Transverse colon (tissue), 4 donors: Measurements from ENCODE around the gene NATD1. TPM values are rescaled to one million over a fixed set of nuclear protein-coding genes. Genes with fewer than 3 reads are reported as not detected.

Source experiments
- DNase-seq: peaks from one replicate; pipeline ENCODE4 v3.0.0-alpha.2; 2019
- H3K27ac ChIP-seq, 4 donors: fragments of 200-600 bp; sonication (generic); 2 replicates each; pipeline ENCODE4 v1.5.1; 2016 to 2018; ENCODE audit warnings: inconsistent platforms in 4 of 4
- H3K27me3 ChIP-seq: fragments of 200-600 bp; sonication (generic); 2 replicates; pipeline ENCODE4 v1.5.1; 2017; ENCODE audit warnings: inconsistent platforms
- H3K36me3 ChIP-seq, 4 donors: fragments of 200-600 bp; sonication (generic); 2 replicates each; pipeline ENCODE4 v1.5.1; 2017 to 2019; ENCODE audit warnings: inconsistent platforms in 4 of 4
- H3K4me1 ChIP-seq, 4 donors: fragments of 200-600 bp; sonication (generic); 2 replicates each; pipeline ENCODE4 v1.5.1; 2017 to 2020; ENCODE audit warnings: inconsistent platforms in 4 of 4
- H3K4me3 ChIP-seq, 4 donors: fragments of 200-600 bp; sonication (generic); 1 replicate in 1 of 4; 2 replicates in 3 of 4; pipeline versions ENCODE4 v1.5.1 to v1.6.1; 2017 to 2019; ENCODE audit warnings: inconsistent platforms in 4 of 4
- H3K9me3 ChIP-seq, 2 donors: fragments of 200-600 bp; sonication (generic); 2 replicates each; pipeline ENCODE4 v1.5.1; 2017 to 2019; ENCODE audit warnings: inconsistent platforms in 2 of 2
- CTCF ChIP-seq, 5 experiments: fragments of 200-600 bp in 3 of 5; fragments of 450-650 bp in 2 of 5; sonication (generic) in 3 of 5; IDR thresholded peaks; 1 replicate in 2 of 5; 2 replicates in 3 of 5; pipeline ENCODE4 v1.5.1; 2016 to 2017; ENCODE audit warnings: antibody characterized with exemption in 5 of 5, inconsistent platforms in 3 of 5, mild to moderate bottlenecking in 2 of 5, moderate library complexity in 1 of 5
- EP300 ChIP-seq: sonication (generic); formaldehyde crosslinking; IDR thresholded peaks from one replicate; pipeline ENCODE4 v1.6.1; 2017; ENCODE audit warnings: antibody characterized with exemption, low read depth
- POLR2A ChIP-seq: fragments of 450-650 bp; IDR thresholded peaks from one replicate; pipeline ENCODE4 v1.6.1; 2016; ENCODE audit warnings: antibody characterized with exemption, mild to moderate bottlenecking, moderate library complexity
- POLR2AphosphoS5 ChIP-seq, 3 donors: sonication (generic); formaldehyde crosslinking; IDR thresholded peaks; one replicate each; pipeline ENCODE4 v1.6.1; 2016; ENCODE audit warnings: antibody characterized with exemption in 3 of 3
- WGBS, 2 donors: methylation state at CpG; one replicate each; pipeline ENCODE4 v1.1.5; 2018; ENCODE audit warnings: low coverage in 1 of 2; 5-methylcytosine and 5-hydroxymethylcytosine counted together
- in situ Hi-C, 4 donors: fragments of 200-750 bp; cut with MboI; loops; one replicate each; pipeline versions ENCODE4 v1.15.0 to v1.15.1; 2017; ENCODE audit warnings: low sequenced_read_pairs in 3 of 4, low pct_ligation_motif_present in 1 of 4, low pct_unique_long_range_greater_than_20kb in 1 of 4
- intact Hi-C: fragments of 100-400 bp; cut with DNase I; formaldehyde crosslinking; loops from one replicate; pipeline ENCODE4 v1.15.1; 2023; ENCODE audit warnings: low total_unique reads
- total RNA-seq, 4 donors: library from RNA; depleted of rRNA; stranded (reverse); fragments of >200 nt; gene quantifications; one replicate each; pipeline ENCODE4 v1.1.0, GENCODE V29; 2016

The NATD1 gene
- total RNA-seq, 4 donors from 2014 or later, result 1.4 to 7.9 (median 5.0) TPM

GRCh38 chr17:21249086-21249795 lies 4.0 kb downstream of the NATD1 start:
- no peak for TF ChIP-seq POLR2A
- no peak for TF ChIP-seq EP300
- TF ChIP-seq CTCF (IDR thresholded peaks at IDR 0.05), result no peak
- TF ChIP-seq POLR2AphosphoS5 (IDR thresholded peaks at IDR 0.05), result no peak
- no peaks in the 10 kb centered on the region for H3K9me3 ChIP-seq
- no peak overlapping the region for H3K27ac ChIP-seq
- no peaks in the 10 kb centered on the region for H3K36me3 ChIP-seq
- 86% methylated on average over 12 of the region's 12 CpGs; no CpG with 5 or more reads in 1 of the 2 donors for WGBS, 2 donors
- peaks cover 4 to 22% (median 18%) of the 10 kb centered on the region in 4 donors for H3K4me1 ChIP-seq
- H3K4me3 ChIP-seq, result no peak overlapping the region
- DNase-seq, result no peak
- no peaks in the 10 kb centered on the region for H3K27me3 ChIP-seq
- in situ Hi-C loops, result no loop called here
- intact Hi-C loops, result no loop called here

GRCh38 chr17:21248500-21248899 lies 4.7 kb downstream of the NATD1 start:
- WGBS, 2 donors, result 83% methylated on average over 4 of the region's 4 CpGs; no CpG with 5 or more reads in 1 of the 2 donors

GRCh38 chr17:21247552-21248258 lies 5.5 kb downstream of the NATD1 start:
- in situ Hi-C loops, result no loop called here
- peaks cover 0 to 14% (median 12%) of the 10 kb centered on the region in 4 donors for H3K4me1 ChIP-seq
- 85% methylated on average over 12 of the region's 12 CpGs; no CpG with 5 or more reads in 1 of the 2 donors for WGBS, 2 donors

More at GRCh38 chr17:21248500-21248899, 4.7 kb downstream of the NATD1 start:
- no peaks in the 10 kb centered on the region for H3K27me3 ChIP-seq
- no peak overlapping the region for H3K27ac ChIP-seq
- DNase-seq, result no peak
- H3K9me3 ChIP-seq, result no peaks in the 10 kb centered on the region
- intact Hi-C loops, result no loop called here
- in situ Hi-C loops, result no loop called here
- peaks cover 0 to 15% (median 12%) of the 10 kb centered on the region in 4 donors for H3K4me1 ChIP-seq
- no peak for TF ChIP-seq POLR2A
- TF ChIP-seq EP300, result no peak
- no peak for TF ChIP-seq POLR2AphosphoS5 (IDR thresholded peaks at IDR 0.05)
- no peak for TF ChIP-seq CTCF (IDR thresholded peaks at IDR 0.05)
- H3K4me3 ChIP-seq, result no peak overlapping the region
- no peaks in the 10 kb centered on the region for H3K36me3 ChIP-seq

More at GRCh38 chr17:21247552-21248258, 5.5 kb downstream of the NATD1 start:
- H3K27me3 ChIP-seq, result no peaks in the 10 kb centered on the region
- H3K36me3 ChIP-seq, result no peaks in the 10 kb centered on the region
- no peak overlapping the region for H3K27ac ChIP-seq
- no peak for TF ChIP-seq EP300
- no peak for TF ChIP-seq POLR2AphosphoS5 (IDR thresholded peaks at IDR 0.05)
- TF ChIP-seq CTCF (IDR thresholded peaks at IDR 0.05), result no peak
- no peak for TF ChIP-seq POLR2A
- no peak overlapping the region for H3K4me3 ChIP-seq
- H3K9me3 ChIP-seq, result no peaks in the 10 kb centered on the region
- intact Hi-C loops, result no loop called here
- DNase-seq, result no peak
